Uterus (tissue), 2 donors: ENCODE data around the gene OR6C1.

Experiments
- CTCF ChIP-seq, 4 experiments: fragments of 200-600 bp in 2 of 4; fragments of 450-650 bp in 2 of 4; sonication (generic) in 2 of 4; IDR thresholded peaks; one replicate each; pipeline ENCODE4 v1.5.1; 2016 to 2019; ENCODE audit warnings: antibody characterized with exemption in 4 of 4, mild to moderate bottlenecking in 2 of 4, moderate library complexity in 1 of 4
- POLR2A ChIP-seq, 2 donors: fragments of 450-650 bp; IDR thresholded peaks; one replicate each; pipeline ENCODE4 v1.6.1; 2016; ENCODE audit warnings: antibody characterized with exemption in 2 of 2, mild to moderate bottlenecking in 1 of 2, moderate library complexity in 1 of 2

- TF ChIP-seq CTCF (IDR thresholded peaks at IDR 0.05): no peak
- TF ChIP-seq POLR2A (IDR thresholded peaks at IDR 0.05): no peak
Measured at GRCh38 chr12:55280991-55281390, 33.2 kb upstream of the OR6C1 start.
